ENCODE data around the gene NPS. TPM values are rescaled to one million over a fixed set of nuclear protein-coding genes. Genes with fewer than 3 reads are reported as not detected.

Gene NPS
- total and polyA plus RNA-seq, 5 donors from 2014 or later: not detected

- H3K4me3 Mint-ChIP-seq: no peak overlapping the region
Measured at GRCh38 chr10:127577376-127578258, 28.5 kb downstream of the NPS start.

GRCh38 chr10:127578259-127578960 is 29.3 kb downstream of the NPS start:
- Histone ChIP-seq H3K4me1 (ENCODE audit: control insufficient read depth, insufficient read depth, low read length, poor library complexity, severe bottlenecking) (no peaks in the 10 kb centered on the region), H3K27me3 (ENCODE audit: control insufficient read depth, insufficient read depth, low read length) (no peaks in the 10 kb centered on the region), H3K27ac (ENCODE audit: insufficient read depth, low read length, poor library complexity, severe bottlenecking) (no peak overlapping the region), H3K9me3 (ENCODE audit: control insufficient read depth in 2 of 2, low read length in 2 of 2) (no peaks in the 10 kb centered on the region), H3K36me3 (ENCODE audit: control insufficient read depth, insufficient read depth, low read length) (no peaks in the 10 kb centered on the region), H3K4me3 (ENCODE audit: low read depth, low read length) (no peak overlapping the region)
- H3K27me3 Mint-ChIP-seq: no peaks in the 10 kb centered on the region
- no peaks in the 10 kb centered on the region for H3K4me1 Mint-ChIP-seq
- no peak overlapping the region for H3K4me3 Mint-ChIP-seq
- H3K27ac Mint-ChIP-seq: no peak overlapping the region
- DNase-seq (no peak), ATAC-seq (ENCODE audit: low read depth in 2 of 2) (no peak)
- H3K9me3 Mint-ChIP-seq: peaks cover 0 to 4% (median 2%) of the 10 kb centered on the region in 7 donors
- no peaks in the 10 kb centered on the region for H3K36me3 Mint-ChIP-seq

More at GRCh38 chr10:127577376-127578258, 28.5 kb downstream of the NPS start:
- ATAC-seq (ENCODE audit: low read depth in 2 of 2): no peak
- no peak overlapping the region for H3K27ac Mint-ChIP-seq
- H3K27me3 Mint-ChIP-seq: no peaks in the 10 kb centered on the region
- H3K4me3 ChIP-seq (ENCODE audit: low read depth, low read length): no peak overlapping the region
- no peaks in the 10 kb centered on the region for H3K36me3 ChIP-seq (ENCODE audit: control insufficient read depth, insufficient read depth, low read length)
- no peaks in the 10 kb centered on the region for H3K4me1 ChIP-seq (ENCODE audit: control insufficient read depth, insufficient read depth, low read length, poor library complexity, severe bottlenecking)
- no peak for DNase-seq
- no peaks in the 10 kb centered on the region for H3K27me3 ChIP-seq (ENCODE audit: control insufficient read depth, insufficient read depth, low read length)
- H3K27ac ChIP-seq (ENCODE audit: insufficient read depth, low read length, poor library complexity, severe bottlenecking): no peak overlapping the region
- H3K4me1 Mint-ChIP-seq: no peaks in the 10 kb centered on the region
- no peaks in the 10 kb centered on the region for H3K9me3 ChIP-seq (ENCODE audit: control insufficient read depth in 2 of 2, low read length in 2 of 2)
- H3K9me3 Mint-ChIP-seq: peaks cover 0 to 10% (median 4%) of the 10 kb centered on the region in 7 donors
- H3K36me3 Mint-ChIP-seq: no peaks in the 10 kb centered on the region

- Histone ChIP-seq H3K4me3 (ENCODE audit: low read depth, low read length) (no peak overlapping the region), H3K4me1 (ENCODE audit: control insufficient read depth, insufficient read depth, low read length, poor library complexity, severe bottlenecking) (no peaks in the 10 kb centered on the region), H3K9me3 (ENCODE audit: control insufficient read depth in 2 of 2, low read length in 2 of 2) (no peaks in the 10 kb centered on the region), H3K36me3 (ENCODE audit: control insufficient read depth, insufficient read depth, low read length) (no peaks in the 10 kb centered on the region), H3K27me3 (ENCODE audit: control insufficient read depth, insufficient read depth, low read length) (no peaks in the 10 kb centered on the region), H3K27ac (ENCODE audit: insufficient read depth, low read length, poor library complexity, severe bottlenecking) (no peak overlapping the region)
- DNase-seq (no peak), ATAC-seq (ENCODE audit: low read depth in 2 of 2) (no peak)
- Mint-ChIP-seq H3K4me3 (no peak overlapping the region), H3K27ac (no peak overlapping the region), H3K4me1 (no peaks in the 10 kb centered on the region), H3K36me3 (no peaks in the 10 kb centered on the region), H3K9me3 (peaks cover 0 to 2% (median 0%) of the 10 kb centered on the region in 7 donors), H3K27me3 (no peaks in the 10 kb centered on the region)
Measured at GRCh38 chr10:127578961-127579305, 29.8 kb downstream of the NPS start.

GRCh38 chr10:127579640-127580039 is 30.5 kb downstream of the NPS start:
- H3K4me1 Mint-ChIP-seq: no peaks in the 10 kb centered on the region

GRCh38 chr10:127580822-127581221 is 31.7 kb downstream of the NPS start:
- H3K4me1 Mint-ChIP-seq: no peaks in the 10 kb centered on the region
- no peak for ATAC-seq (ENCODE audit: low read depth in 2 of 2)

More at GRCh38 chr10:127579640-127580039, 30.5 kb downstream of the NPS start:
- no peak overlapping the region for H3K4me3 ChIP-seq (ENCODE audit: low read depth, low read length)
- H3K36me3 ChIP-seq (ENCODE audit: control insufficient read depth, insufficient read depth, low read length): no peaks in the 10 kb centered on the region
- ATAC-seq (ENCODE audit: low read depth in 2 of 2): no peak
- Mint-ChIP-seq H3K27ac (no peak overlapping the region), H3K9me3 (peaks cover 0 to 2% (median 0%) of the 10 kb centered on the region in 7 donors), H3K36me3 (no peaks in the 10 kb centered on the region), H3K27me3 (no peaks in the 10 kb centered on the region), H3K4me3 (no peak overlapping the region)
- no peaks in the 10 kb centered on the region for H3K27me3 ChIP-seq (ENCODE audit: control insufficient read depth, insufficient read depth, low read length)
- H3K4me1 ChIP-seq (ENCODE audit: control insufficient read depth, insufficient read depth, low read length, poor library complexity, severe bottlenecking): no peaks in the 10 kb centered on the region
- H3K27ac ChIP-seq (ENCODE audit: insufficient read depth, low read length, poor library complexity, severe bottlenecking): no peak overlapping the region
- H3K9me3 ChIP-seq (ENCODE audit: control insufficient read depth in 2 of 2, low read length in 2 of 2): no peaks in the 10 kb centered on the region
- no peak for DNase-seq

GRCh38 chr10:127585519-127586023 is 36.5 kb downstream of the NPS start:
- H3K36me3 Mint-ChIP-seq: no peaks in the 10 kb centered on the region

More at GRCh38 chr10:127580822-127581221, 31.7 kb downstream of the NPS start:
- no peak overlapping the region for H3K27ac Mint-ChIP-seq
- H3K4me3 Mint-ChIP-seq: no peak overlapping the region
- H3K27ac ChIP-seq (ENCODE audit: insufficient read depth, low read length, poor library complexity, severe bottlenecking): no peak overlapping the region
- no peaks in the 10 kb centered on the region for H3K9me3 ChIP-seq (ENCODE audit: control insufficient read depth in 2 of 2, low read length in 2 of 2)
- no peaks in the 10 kb centered on the region for H3K36me3 Mint-ChIP-seq
- H3K27me3 ChIP-seq (ENCODE audit: control insufficient read depth, insufficient read depth, low read length): no peaks in the 10 kb centered on the region
- DNase-seq: no peak
- no peak overlapping the region for H3K4me3 ChIP-seq (ENCODE audit: low read depth, low read length)
- H3K27me3 Mint-ChIP-seq: no peaks in the 10 kb centered on the region
- H3K4me1 ChIP-seq (ENCODE audit: control insufficient read depth, insufficient read depth, low read length, poor library complexity, severe bottlenecking): no peaks in the 10 kb centered on the region
- H3K36me3 ChIP-seq (ENCODE audit: control insufficient read depth, insufficient read depth, low read length): no peaks in the 10 kb centered on the region
- H3K9me3 Mint-ChIP-seq: peaks cover 0 to 5% (median 0%) of the 10 kb centered on the region in 7 donors

GRCh38 chr10:127587668-127588365 is 38.7 kb downstream of the NPS start:
- Mint-ChIP-seq H3K36me3 (no peaks in the 10 kb centered on the region), H3K27ac (no peak overlapping the region), H3K27me3 (no peaks in the 10 kb centered on the region), H3K4me3 (no peak overlapping the region), H3K4me1 (no peaks in the 10 kb centered on the region), H3K9me3 (peaks cover 0 to 9% (median 0%) of the 10 kb centered on the region in 7 donors)
- Histone ChIP-seq H3K4me3 (ENCODE audit: low read depth, low read length) (no peak overlapping the region), H3K27ac (ENCODE audit: insufficient read depth, low read length, poor library complexity, severe bottlenecking) (no peak overlapping the region), H3K27me3 (ENCODE audit: control insufficient read depth, insufficient read depth, low read length) (no peaks in the 10 kb centered on the region), H3K4me1 (ENCODE audit: control insufficient read depth, insufficient read depth, low read length, poor library complexity, severe bottlenecking) (no peaks in the 10 kb centered on the region), H3K36me3 (ENCODE audit: control insufficient read depth, insufficient read depth, low read length) (no peaks in the 10 kb centered on the region), H3K9me3 (ENCODE audit: control insufficient read depth in 2 of 2, low read length in 2 of 2) (peaks cover 0 to 2% of the 10 kb centered on the region in 2 experiments)
- DNase-seq (no peak), ATAC-seq (ENCODE audit: low read depth in 2 of 2) (no peak)

More at GRCh38 chr10:127585519-127586023, 36.5 kb downstream of the NPS start:
- H3K4me3 Mint-ChIP-seq: no peak overlapping the region
- no peak overlapping the region for H3K27ac ChIP-seq (ENCODE audit: insufficient read depth, low read length, poor library complexity, severe bottlenecking)
- no peaks in the 10 kb centered on the region for H3K4me1 ChIP-seq (ENCODE audit: control insufficient read depth, insufficient read depth, low read length, poor library complexity, severe bottlenecking)
- no peaks in the 10 kb centered on the region for H3K27me3 ChIP-seq (ENCODE audit: control insufficient read depth, insufficient read depth, low read length)
- ATAC-seq (ENCODE audit: low read depth in 2 of 2) (no peak), DNase-seq (no peak)
- H3K4me3 ChIP-seq (ENCODE audit: low read depth, low read length): no peak overlapping the region
- no peaks in the 10 kb centered on the region for H3K4me1 Mint-ChIP-seq
- no peaks in the 10 kb centered on the region for H3K27me3 Mint-ChIP-seq
- peaks cover 0 to 2% of the 10 kb centered on the region in 2 experiments for H3K9me3 ChIP-seq (ENCODE audit: control insufficient read depth in 2 of 2, low read length in 2 of 2)
- H3K9me3 Mint-ChIP-seq: peaks cover 0 to 9% (median 0%) of the 10 kb centered on the region in 7 donors
- H3K36me3 ChIP-seq (ENCODE audit: control insufficient read depth, insufficient read depth, low read length): no peaks in the 10 kb centered on the region
- no peak overlapping the region for H3K27ac Mint-ChIP-seq
